Measurements from ENCODE around the gene LTBP4.

The LTBP4 gene

GRCh38 chr19:40578442-40578908, 22.7 kb upstream of the LTBP4 start:
- H3K4me3 ChIP-seq (ENCODE audit: low read depth, low read length) = no peak overlapping the region
- no peak for DNase-seq (ENCODE audit: low read depth)
- no peak for TF ChIP-seq CTCF (IDR thresholded peaks at IDR 0.05; ENCODE audit: control insufficient read depth, extremely low read depth, insufficient read depth)

- DNase-seq (ENCODE audit: low read depth) = no peak
- TF ChIP-seq CTCF (IDR thresholded peaks at IDR 0.05; ENCODE audit: control insufficient read depth, extremely low read depth, insufficient read depth) = no peak
- H3K4me3 ChIP-seq (ENCODE audit: low read depth, low read length) = no peak overlapping the region
These were observed 20.6 kb upstream of the LTBP4 start for GRCh38 chr19:40580619-40581018.

GRCh38 chr19:40581531-40581930, 19.6 kb upstream of the LTBP4 start:
- no peak for DNase-seq (ENCODE audit: low read depth)
- no peak for TF ChIP-seq CTCF (IDR thresholded peaks at IDR 0.05; ENCODE audit: control insufficient read depth, extremely low read depth, insufficient read depth)
- no peak overlapping the region for H3K4me3 ChIP-seq (ENCODE audit: low read depth, low read length)

DNA sequence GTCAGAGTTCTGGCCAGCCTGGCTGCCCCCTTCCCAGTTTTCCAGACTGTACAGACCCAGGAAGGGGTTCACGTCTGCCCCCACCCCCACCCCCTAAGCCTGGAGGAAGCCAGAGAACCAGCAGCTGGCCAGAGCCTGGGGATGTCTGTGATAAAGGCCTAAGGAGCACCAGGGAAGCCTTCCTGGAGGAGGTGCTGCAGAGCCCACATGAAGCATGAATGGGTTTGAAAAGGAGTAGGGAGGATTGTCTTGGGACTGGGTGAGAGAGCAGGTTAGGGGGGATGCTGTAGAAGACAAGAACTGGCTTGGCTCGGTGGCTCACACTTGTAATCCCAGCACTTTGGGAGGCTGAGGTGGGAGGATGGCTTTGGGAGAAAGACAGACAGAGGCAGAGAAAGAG, 18.7 kb upstream of the LTBP4 start:
- H3K4me3 ChIP-seq (ENCODE audit: low read depth, low read length) = no peak overlapping the region
- DNase-seq (ENCODE audit: low read depth) = no peak
- TF ChIP-seq CTCF (IDR thresholded peaks at IDR 0.05; ENCODE audit: control insufficient read depth, extremely low read depth, insufficient read depth) = no peak

DNA sequence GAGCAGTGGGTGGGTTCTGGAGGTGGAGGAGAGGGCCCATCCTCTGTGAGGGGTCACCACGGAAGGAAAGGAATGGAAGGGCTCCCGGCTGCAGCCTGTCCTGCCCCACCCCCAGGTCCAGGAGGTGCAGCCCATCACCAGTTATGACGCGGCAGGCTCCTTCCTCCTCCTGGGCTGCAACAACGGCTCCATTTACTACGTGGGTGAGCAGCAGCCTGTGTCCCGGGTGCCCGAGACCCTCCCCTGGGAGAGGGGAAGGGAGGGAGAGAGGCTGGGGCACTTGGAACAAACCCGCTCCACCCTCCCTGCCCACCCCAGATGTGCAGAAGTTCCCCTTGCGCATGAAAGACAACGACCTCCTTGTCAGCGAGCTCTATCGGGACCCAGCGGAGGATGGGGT, 17.9 kb upstream of the LTBP4 start:
- no peak for TF ChIP-seq CTCF (IDR thresholded peaks at IDR 0.05; ENCODE audit: control insufficient read depth, extremely low read depth, insufficient read depth)
- DNase-seq (ENCODE audit: low read depth) = no peak
- H3K4me3 ChIP-seq (ENCODE audit: low read depth, low read length) = no peak overlapping the region

DNA sequence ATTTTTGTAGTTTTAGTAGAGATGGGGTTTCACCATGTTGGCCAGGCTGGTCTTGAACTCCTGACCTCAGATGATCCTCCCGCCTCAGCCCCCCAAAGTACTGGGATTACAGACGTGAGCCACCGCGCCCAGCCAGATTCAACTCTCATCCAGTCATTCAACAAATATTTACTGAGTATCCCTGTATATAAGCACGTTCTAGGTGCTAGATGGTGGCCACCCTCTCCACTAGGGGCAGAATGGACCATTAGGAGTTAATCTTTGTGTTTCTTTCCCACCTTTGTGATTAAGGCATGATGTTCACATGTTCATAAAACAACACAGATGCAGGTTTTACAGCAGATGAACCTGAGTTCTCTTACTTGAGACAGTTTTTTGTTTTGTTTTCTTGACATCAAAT, 17.2 kb upstream of the LTBP4 start:
- no peak for TF ChIP-seq CTCF (IDR thresholded peaks at IDR 0.05; ENCODE audit: control insufficient read depth, extremely low read depth, insufficient read depth)
- DNase-seq (ENCODE audit: low read depth) = no peak
- no peak overlapping the region for H3K4me3 ChIP-seq (ENCODE audit: low read depth, low read length)

DNA sequence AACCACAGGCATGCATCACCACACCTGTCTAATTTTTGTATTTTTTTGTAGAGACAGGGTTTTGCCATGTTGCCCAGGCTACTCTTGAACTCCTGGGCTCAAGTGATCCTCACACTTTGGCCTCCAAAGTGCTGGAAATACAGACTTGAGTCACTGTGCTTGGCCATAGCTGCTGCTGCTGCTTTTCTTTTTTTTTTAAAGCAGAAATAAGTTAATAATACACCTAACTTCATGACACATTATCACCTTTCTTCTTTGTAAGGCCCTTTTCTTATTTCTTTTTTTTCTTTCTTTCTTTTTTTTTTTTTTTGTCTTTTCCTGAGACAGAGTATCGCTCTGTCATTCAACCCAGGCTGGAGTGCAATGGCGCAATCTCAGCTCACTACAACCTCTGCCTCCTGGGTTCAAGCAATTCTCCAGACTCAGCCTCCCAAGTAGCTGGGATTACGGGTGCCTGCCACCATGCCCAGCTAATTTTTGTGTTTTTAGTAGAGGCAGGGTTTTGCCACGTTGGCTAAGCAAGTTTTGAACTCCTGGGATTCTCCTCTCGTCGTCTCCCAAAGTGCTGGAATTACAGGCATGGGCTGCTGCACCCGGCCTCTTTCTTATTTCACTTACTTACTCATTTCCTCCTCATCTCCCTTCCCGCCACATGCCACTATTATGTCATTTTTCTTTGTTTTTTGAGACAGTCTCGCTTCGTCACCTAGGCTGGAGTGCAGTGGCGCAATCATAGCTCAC, 15.8 kb upstream of the LTBP4 start:
- TF ChIP-seq CTCF (IDR thresholded peaks at IDR 0.05; ENCODE audit: control insufficient read depth, extremely low read depth, insufficient read depth) = no peak
- H3K4me3 ChIP-seq (ENCODE audit: low read depth, low read length) = no peak overlapping the region
- no peak for DNase-seq (ENCODE audit: low read depth)

All from LNCaP clone FGC (cell line).